Activated CD8-positive, alpha-beta memory T cell treated with anti-CD3 and anti-CD28 coated beads for 48 hours (primary cell): ENCODE results near the gene THEM5.

Source experiments
- DNase-seq, 3 experiments: peaks; one replicate each; pipeline ENCODE4 v3.0.0-alpha.2; 2020; ENCODE audit warnings: low read depth in 2 of 3, low spot score in 2 of 3

THEM5 gene

DNA sequence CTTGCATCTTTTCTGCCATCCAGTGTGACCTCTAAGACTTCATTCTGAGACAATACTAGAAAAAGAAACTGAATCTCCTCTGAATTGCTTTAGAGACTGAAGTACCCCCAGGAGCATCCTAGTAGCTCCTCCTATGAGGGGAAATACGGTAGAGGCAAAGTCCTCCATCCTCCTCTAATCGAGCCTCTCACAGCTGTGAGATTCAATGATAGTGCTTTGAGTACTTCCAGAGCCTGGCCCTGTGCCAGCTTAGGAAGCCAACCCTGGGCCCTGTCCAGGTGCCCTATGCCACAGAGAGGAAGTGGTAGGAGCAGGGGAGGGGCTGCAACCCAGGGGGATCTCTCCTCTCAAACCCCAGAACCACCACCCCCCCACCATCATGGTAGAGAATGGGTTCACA is 32.6 kb downstream of the THEM5 start:
- no peak for DNase-seq

DNA sequence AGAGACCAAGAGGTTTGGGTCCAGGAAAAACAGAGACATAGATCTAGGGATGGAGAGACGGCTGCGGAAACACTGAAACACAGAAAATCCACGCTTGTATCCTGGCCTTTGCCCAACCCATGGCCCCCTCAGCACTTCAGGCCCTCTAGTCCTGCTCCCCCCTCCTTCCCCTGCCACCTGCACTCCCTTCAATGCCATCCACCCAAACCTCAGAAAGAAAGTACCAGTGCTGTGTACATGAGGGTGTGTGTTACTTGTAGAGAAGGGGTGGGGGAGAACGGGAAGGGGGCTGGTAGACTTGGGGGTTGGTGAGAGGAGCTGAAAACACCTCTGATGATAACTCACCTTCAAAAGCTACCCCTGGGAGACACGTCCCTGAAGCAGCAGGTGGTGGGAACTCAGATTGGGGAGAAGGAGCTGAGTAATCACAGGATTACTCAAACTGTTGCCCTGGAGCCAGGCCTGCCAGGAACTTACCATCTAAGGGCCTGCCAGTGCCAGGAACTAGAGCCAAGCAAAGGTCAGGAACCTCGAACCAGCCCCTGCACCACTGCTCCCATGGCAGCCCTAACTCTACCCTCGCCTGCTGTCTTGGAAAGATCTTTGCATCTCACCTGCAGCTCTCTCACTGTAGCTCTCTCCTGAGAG is 33.4 kb downstream of the THEM5 start:
- DNase-seq: no peak

DNA sequence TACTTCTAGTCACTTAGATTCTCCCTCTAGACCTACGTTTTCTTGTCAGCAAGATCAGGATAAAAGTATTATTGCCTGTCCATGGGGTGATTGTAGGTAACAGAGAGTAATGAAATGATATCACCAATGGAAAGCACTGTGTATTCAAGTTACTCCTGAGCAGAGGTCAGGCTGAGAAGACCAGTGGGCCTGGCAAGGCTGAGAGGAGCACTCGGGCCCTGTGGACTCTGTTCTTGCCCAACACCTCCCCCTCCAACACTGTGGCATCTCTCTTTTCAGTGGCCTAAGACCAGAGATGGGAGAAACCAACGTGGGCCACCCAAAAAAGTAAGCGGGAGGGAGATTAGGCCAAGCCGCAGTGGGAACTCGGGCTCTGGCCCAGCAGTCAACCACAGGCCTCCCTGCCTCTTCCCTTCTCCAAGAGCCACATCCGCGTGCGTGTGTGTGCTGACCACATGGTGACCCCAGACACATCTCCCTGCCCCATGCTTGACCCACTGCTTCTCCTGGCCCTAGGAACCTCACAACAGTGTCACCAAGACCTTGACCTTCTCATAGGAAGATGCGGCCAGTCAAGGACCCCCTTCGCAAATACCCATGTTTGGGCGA is 34.2 kb downstream of the THEM5 start:
- DNase-seq: no peak

DNA sequence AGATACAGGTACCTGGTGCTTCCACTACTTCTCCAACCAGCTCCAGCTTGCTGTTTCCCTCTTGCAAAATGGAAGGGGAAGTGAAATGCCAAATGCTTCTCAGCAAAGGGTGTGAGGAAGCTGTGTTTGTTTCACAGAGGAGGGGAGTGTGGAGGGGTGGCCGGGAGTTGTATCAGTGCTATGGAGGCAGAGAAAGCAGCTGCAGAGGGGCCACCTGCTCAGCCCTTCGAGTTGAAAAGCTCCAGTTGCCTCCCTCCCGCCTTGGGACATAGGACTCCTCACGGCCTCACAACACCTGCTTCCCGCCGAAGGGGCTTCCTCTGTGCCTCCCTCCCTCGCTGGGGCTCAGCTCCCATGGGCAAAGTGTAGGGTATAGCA is 36.2 kb downstream of the THEM5 start:
- DNase-seq: no peak

DNA sequence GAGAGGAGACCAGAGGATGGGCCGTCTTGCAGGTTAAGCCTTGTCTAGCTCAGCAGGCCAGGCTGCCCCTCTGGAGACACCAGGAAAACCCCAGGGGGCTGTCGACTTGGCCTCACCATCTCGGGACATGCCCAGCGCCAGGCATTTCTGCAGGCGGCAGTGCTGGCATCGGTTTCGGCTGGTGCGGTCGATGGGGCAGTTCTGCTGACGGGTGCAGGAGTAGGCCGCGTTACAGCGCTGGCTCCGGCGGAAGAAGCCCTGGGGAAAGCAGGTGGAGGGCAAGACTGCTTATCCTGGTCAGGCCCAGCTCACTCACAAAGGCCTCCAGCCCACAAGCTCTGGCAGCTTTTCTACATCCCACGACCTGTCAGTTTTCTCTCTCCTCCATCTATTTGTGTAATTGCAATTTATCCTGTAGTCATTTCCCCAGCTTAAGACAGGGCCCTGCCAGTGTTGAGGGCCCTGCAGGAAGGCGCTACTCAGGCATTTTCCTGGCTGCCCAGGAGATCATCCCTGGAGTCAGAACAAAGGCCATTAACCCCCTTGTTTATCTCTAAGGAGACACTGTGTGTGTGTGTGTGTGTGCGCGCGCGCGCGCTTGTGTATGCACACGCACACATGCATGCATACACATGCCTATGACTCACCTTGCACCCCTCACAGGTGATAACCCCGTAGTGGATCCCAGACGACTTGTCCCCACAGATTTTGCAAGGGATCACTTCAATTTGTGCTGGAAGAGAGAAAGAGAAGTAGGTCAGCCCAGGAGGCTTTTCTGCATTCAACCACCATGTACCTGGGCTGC is 36.8 kb downstream of the THEM5 start:
- no peak for DNase-seq

DNA sequence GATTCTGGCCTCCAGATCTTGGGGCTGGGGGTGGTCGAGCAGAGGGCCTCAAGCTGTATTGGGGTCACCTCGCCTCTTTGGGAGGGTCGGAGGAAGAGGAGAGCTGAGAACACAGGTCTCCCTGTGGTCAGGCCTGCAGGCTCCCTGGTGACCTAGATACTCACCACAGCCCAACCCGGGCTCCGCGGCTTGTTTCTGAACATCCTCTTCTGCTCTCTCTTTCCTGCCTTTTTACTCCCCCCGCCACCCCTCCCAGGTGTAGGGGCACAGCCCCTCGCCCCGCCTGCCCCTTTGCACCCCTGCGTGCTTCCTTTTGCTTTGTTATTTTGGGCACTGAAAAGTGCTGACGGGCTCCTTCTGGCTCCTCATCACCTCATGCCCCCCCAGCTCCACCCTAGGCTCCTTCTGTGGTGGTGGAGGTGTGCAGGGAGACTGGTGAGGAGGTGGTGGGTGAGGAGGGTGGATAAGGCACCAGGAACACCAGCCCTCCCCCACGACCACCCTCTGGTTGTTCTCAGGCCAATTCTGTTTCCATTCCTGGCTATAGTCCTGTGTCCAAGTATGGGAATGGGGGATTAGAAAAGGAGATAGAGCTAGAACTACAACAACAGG is 37.7 kb downstream of the THEM5 start:
- no peak for DNase-seq

DNA sequence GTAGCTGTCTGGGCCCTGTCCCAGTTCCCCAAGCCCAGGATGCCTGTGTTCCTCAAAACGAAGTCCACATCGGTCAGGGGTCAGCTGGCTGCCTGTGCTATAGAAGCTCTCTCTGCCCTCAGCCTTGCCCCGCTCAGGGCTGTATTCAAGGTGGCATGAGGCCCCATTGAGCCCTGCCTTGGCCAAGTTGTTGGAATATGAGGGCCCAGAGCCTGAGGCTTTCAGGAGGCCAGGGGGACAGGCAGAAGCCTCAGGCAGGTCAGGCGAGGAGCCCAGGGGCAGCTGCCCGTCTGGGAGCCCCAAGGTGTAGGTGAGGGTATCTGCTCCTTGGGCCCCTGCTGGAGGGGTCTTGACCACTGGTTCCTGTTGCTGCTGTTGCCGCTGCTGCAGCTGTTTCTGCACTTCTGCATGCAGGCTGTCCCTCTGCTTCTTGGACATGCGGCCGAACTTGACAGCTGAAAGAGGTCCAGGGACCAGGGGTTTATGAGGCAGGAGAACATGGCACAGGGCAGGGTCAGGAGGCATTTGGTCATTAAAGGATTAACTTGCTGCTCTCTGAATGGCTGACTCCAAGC is 38.5 kb downstream of the THEM5 start:
- DNase-seq: no peak

DNA sequence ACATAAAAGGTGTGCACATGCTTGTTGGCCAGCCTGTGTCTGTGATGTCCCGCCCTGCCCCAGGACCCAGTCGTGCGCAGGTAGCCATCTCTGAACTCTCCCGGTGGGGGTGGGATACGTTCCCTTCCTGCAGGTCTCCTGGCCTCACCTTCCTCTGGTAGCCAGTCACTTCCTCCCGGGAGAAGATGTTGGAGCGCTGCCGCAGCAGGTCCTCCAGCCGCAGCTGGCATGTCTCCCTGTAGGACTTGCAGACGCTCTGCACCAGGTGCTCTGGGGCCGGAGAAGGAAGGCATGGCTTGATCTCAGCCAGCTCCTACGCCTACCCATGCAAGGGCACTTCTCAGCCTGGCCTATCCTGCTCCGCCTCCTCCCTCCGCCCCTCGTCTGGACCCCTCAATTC is 39.1 kb downstream of the THEM5 start:
- no peak for DNase-seq

DNA sequence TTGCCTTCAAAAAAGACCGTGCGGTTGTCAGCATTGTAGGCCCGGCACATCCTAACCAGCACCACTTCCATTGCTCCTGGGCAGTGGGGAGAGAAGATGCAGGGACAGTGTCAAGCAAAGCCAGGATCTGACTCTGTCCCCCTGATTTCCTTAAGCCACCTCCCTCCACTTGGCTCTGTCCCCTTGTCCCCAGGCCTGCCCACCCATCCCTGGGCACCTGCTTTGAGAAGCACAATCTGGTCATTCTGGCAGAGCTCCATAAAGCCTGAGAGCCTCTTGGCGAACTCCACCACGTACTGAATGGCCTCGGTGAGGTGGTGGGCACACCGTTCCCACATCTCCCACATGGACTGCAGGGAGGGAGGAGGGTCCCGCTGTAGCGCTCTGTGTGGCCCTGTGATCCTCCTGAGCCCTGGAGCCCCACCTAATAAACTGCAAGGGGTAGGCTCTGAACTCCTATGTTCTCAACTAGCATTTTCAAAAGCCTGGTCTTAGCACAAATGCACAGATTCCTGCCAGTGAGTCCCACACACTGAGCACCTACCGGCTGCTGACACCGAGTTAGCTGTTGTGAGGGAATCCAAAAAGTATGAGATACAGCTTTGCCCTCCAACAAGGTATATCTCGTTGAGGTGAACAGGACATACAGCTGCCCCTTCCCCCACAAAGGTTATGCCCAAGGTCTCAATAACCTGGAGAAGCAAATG is 40.1 kb downstream of the THEM5 start:
- no peak for DNase-seq

DNA sequence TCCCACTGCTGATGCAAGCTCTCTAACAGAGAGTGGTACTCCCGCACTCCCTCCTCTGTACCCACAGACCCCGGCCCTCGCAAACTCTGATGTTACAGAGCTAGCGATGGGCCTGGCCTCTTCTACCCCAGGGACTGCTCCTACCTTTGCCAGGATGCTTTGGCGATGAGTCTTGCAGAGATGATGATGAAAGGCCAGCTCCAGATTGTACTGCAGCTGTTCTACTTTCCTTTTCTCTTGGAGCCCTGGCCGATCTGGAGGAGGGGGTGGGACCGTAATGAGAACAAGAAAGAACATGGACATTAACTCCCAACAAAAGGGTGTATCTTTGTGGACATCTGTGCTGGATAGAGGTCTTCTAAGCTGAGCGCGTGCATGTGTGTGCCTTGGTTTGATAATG is 42.3 kb downstream of the THEM5 start:
- no peak for DNase-seq

DNA sequence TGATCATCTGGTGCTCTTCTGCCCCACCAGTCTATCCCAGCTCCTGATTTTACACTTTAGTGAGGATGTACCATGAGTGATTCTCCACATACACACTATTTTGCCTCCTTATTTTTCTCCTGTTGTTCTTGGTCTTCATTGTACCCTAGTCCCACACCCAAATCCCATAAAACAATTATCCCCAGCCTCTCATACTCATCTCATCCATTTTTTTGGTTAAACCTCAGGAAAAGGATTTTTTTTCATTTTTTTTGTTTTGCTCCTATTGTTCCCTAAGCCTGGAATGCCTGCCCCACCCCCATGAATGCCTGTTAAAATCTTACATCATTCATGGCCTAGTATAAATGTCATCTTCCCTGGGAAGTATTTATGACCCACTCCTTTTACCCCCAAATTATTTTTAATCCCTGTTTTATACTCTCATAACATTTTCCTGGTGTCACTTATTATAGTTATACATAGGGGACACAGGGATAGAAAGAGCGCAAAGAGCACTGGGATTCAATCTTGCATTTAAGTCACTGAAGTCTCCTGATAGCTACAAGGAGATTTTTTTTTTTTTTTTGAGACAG is 43.4 kb downstream of the THEM5 start:
- DNase-seq: no peak

DNA sequence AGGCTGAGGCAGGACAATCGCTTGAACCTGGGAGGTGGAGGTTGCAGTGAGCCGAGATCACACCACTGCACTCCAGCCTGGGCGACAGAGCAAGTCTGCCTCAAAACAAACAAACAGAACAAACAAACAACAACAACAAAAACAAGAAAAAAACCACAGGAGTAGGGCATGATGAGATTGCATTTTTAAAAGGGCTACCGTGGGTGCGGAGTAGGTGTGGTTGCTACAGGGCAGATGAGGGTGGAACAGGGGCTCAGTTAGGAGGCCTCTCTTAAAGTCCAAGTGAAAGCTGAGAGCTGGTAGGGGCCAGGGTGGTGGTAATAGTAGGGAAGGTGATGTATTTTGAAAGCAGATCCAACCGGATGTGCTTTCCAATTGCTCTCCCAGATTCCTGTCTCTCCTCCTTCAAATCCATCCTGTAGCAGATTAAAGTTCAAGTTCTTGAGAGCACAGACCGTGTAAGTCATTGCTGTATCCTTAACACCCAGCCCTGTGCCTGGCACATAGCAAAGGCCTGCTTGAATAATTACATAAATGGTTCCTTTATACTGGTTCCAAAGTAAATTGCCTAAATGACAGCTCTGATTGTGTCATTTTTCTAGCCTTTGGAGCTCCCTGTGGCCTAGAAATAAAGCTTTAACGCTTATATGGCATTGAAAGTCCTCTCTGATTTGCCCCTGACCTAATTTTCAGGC is 44.1 kb downstream of the THEM5 start:
- DNase-seq: no peak

DNA sequence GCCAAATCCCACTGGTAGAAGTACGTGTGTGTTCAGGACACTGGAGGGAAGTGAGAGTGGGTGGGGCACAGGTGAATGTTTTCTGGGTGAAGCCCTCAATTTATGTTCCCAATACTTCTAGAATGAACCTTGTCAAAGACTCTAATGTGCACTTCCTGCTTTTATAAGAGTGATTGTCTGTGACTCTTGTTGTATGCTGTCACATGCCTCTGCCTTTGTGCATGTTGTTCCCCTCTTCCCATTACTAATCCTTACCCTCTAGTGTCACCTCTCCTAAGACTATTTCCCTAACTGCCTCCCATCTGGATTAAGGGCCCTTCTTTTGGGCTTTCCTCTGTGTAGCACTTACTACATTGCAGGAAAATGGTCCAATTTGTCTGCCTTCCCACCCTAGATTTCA is 45.7 kb downstream of the THEM5 start:
- DNase-seq: no peak

DNA sequence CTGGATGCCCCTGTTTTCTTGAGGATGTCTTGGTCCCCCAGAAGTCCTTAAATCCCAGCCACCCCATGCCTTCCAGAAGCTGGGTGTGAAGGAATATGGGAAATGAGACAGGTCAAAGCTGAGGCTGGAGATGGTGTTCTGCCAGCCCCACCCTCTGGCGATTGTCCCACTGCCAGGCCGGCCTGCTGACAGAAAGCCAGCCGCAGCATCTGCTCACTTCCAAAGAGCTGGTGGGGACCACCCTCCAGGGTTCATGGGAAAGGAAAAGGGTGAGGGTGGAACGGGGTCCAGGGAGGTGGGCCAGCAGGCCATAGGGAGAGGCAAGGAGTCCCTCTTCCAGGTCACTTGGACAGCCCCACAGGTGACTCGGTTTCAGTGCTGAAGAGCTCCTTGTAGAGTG is 46.4 kb downstream of the THEM5 start:
- DNase-seq: no peak

DNA sequence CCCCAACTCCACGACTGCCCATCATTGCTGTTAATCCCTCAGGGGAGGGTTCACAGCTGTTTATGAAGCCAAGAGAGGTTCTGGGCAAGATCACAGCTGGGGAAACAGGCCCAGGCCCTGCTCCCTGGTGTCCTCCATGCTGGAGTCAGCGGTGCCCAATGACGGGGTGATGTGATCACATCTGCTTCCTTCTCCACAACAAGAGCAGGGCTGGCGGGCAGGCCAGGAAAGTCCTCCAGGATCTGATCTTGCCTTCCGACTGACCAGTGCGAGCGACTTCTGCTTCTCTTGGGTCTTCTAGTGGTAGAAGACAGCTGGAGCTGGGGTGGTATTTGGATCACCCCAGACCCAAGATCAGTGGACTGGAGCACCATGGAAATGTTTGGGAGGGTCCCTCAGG is 47.3 kb downstream of the THEM5 start:
- DNase-seq: no peak

DNA sequence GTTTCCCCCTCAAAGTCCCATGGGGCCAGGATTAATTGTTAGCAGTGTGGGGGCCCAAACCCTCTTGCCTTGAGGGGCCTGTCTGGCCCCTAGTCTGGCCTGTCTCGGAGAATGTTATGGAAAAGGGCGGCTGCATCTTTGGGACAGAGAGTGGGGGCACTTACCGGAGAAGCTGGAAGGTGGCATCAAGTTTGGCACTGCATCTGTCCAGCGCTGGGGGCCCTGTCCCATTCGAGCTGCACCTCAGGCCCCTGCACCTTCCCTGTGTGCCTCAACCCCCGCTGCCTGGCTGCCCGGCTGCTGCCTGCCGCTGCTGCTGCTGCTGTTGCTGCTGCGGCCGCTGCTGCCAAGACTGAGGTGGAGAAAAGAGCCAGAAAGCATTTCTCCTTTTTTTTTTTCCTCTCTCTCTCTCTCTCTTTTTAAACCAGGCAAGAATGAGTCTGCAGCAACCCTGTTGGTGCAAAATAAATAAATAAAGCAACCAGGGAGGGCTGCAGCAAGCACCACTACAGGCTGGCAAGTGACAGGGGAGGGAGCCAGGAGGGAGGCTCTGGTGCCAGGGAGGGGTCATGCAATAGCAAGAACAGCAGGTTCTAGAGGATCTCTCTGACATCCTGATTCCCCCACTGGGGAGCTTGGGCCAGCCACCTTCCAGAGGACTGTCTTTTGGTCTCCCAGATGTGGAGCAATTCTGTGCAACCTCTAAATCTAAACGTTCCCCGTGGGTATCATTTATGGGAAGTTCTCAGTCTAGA is 48.3 kb downstream of the THEM5 start, which contains the start of gene LINGO4:
Gene LINGO4, minus strand, starts transcription at position 354 of the 755 bp plus-strand sequence. CDS start 2,715 bp downstream, outside the sequence.
- DNase-seq: no peak

DNA sequence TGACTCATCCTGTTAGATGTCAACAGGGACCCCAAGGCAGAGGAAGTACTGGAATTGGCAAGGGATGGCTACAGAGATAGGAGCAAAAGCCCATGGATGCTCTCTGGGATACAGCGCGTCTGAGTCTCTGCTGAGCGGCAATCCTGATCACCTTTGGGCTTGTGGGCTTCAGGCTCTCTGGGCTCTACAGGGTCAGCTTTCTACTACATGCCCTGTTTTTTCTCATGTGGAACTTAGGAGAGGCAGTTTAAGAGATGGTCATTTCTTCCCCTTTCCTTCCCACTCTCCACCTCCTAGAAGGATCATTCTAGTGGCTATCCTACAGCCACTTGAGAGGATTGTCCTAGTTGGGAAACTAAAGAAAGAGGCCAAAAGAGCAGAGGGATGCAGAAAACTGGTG is 49.6 kb downstream of the THEM5 start:
- DNase-seq: no peak

DNA sequence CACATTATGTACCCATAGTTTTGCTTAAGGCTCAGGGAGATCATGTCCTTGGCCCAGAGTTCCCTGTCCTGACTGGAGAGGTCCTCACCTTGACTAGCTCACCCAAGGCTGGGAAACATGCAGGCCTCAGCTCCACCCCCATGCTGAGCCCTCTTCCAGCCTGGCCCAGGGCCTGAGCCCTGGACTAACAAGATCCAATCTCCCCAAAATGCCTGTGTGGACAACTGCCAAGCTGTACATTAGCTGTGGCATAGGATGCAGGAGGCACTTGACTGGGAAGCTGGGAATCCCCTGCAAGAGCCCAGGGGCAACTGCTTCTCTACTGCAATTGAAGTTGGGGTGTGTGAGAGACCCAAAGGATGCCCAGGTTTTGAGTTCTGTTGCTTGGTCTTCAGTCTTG is 50.3 kb downstream of the THEM5 start:
- DNase-seq: no peak

DNA sequence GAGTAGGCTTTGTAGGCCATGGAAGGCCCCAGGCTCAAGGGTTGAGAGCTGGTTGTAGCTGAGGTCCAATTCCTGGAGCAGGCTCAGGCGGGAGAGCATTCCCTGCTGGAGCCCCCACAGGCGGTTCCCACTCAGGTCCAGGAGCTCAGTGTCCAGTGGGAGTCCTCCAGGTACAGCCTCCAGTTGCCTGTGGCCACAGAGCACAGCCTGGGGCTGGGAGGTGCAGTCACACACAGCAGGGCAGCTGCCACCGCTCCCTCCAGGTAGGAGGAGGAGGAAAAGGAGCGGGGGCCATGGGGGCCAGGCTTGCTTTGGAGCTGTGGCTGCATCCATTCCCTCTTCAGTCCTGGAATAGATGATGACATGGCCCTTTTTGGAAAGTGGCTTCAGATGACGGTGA is 51.1 kb downstream of the THEM5 start:
- no peak for DNase-seq
